HG03439 (cell line): ENCODE data around the gene MPP7.
"Not testable (repeated sequence)": the region's sequence is repeated elsewhere in the genome, so short reads cannot be mapped to it uniquely, and the experiment has no call there.

Experiments
- ATAC-seq: cut with Tn5 transposase; IDR thresholded peaks from one replicate; pipeline ENCODE4 v1.9.1; 2021; ENCODE audit warnings: mild to moderate bottlenecking, moderate library complexity; ENCODE audit not compliant: unreplicated experiment

Gene MPP7

GRCh38 chr10:28302638-28303488 is at the start of gene MPP7:
MPP7 (minus strand) TSS chr10:28303064; CDS start chr10:28238604, 64,460 bp downstream.
- peak; percentile 100 for ATAC-seq

GRCh38 chr10:28349892-28350291 is 47.0 kb upstream of the MPP7 start:
- no peak for ATAC-seq

DNA sequence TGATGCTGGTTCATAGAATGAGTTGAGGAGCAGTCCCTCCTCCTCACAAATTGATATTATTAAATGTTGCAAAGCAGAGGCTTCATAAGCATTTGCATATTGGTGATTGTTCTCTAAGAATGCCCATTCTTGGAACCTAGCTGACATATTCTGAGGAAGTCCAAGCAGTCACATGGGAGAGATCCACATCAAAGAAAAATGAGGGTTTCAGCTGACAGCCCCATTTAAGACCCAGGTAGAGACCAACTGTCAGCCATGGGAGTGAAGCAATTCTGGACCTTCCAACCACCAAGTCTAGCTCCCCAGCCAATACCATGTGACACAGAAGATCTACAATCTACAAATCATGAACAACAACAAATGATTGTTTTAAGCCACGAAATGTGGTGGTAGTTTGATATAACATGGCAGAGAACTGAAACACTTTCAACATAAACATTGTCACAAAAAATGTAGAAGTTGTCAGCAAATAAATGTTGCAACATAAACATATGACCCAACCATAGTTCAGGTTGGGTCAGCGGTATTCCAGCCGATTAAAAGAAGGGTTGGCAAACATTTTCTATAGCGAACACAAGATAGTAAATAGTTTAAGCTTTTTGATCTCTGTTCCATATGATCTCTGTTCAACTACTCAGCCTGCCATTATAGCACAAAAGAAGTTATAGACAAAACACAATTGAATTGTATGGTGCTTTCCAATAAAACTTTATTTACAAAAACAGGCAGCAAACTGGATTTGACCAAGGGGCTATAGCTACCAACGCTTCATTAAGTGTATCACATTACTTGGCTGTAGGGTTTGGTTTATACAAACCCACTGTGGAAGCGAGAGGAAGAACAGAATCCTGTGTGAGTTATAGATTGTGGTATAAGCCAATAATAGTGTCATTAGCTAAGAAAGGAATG is 41.4 kb upstream of the MPP7 start:
- ATAC-seq = no peak

DNA sequence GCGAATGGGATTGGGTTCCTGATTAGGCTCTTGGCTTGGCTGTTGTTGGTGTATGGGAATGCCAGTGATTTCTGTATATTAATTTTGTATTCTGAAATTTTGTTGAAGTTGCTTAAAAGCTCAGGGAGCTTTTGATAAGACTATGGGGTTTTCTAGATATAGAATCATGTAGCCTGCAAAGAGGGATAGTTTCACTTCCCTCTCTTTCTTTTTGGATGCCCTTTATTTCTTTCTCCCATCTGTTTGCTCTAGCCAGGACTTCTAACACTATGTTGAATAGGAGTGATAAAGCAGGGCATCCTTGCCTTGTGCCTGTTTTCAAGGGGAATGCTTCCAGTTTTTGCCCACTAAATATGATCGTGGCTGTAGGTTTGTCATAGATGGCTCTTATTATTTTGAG is 40.4 kb upstream of the MPP7 start:
- no peak for ATAC-seq

- not testable (repeated sequence) for ATAC-seq
These were observed 38.8 kb upstream of the MPP7 start for GRCh38 chr10:28341679-28342078.

DNA sequence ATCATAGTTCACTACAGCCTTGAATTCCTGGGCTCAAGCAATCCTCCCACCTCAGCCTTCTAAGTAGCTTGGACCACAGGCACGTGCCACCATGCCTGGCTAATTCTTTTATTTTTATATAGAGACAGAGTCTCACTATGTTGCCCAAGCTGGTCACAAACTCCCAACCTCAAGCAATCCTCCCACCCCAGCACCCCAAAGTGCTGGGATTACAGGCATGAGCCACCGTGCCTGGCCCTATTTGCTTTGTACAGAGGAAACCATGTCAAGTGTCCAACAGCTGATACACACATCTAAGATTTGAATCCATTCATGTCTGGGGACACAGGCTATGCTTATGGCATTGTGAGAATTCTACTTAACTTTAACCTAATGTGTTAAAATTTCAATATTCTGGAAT is 29.9 kb upstream of the MPP7 start:
- no peak for ATAC-seq

GRCh38 chr10:28331841-28332240 is 29.0 kb upstream of the MPP7 start:
- ATAC-seq = no peak

- no peak for ATAC-seq
These were observed 28.2 kb upstream of the MPP7 start for GRCh38 chr10:28331066-28331465.

- ATAC-seq = no peak
These were observed 25.5 kb upstream of the MPP7 start for GRCh38 chr10:28328346-28328745.

DNA sequence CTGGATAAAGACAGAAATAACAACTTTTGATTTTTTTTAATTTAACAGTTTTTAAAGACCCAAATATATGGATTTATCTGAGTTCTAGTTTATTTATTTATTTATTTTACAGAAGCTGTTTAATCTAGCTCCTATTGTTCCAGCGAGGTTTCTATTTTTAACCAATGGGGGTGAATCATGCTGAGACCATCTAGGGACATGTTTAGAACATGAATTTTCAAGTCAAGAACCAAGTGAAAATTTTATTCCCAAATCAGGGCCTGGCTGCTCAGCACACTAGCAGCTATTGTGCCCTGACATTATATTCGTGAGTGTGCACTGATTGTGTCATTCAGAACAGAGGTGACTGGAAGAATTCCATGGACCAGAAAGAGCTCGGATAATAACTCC is 24.6 kb upstream of the MPP7 start:
- no peak for ATAC-seq

DNA sequence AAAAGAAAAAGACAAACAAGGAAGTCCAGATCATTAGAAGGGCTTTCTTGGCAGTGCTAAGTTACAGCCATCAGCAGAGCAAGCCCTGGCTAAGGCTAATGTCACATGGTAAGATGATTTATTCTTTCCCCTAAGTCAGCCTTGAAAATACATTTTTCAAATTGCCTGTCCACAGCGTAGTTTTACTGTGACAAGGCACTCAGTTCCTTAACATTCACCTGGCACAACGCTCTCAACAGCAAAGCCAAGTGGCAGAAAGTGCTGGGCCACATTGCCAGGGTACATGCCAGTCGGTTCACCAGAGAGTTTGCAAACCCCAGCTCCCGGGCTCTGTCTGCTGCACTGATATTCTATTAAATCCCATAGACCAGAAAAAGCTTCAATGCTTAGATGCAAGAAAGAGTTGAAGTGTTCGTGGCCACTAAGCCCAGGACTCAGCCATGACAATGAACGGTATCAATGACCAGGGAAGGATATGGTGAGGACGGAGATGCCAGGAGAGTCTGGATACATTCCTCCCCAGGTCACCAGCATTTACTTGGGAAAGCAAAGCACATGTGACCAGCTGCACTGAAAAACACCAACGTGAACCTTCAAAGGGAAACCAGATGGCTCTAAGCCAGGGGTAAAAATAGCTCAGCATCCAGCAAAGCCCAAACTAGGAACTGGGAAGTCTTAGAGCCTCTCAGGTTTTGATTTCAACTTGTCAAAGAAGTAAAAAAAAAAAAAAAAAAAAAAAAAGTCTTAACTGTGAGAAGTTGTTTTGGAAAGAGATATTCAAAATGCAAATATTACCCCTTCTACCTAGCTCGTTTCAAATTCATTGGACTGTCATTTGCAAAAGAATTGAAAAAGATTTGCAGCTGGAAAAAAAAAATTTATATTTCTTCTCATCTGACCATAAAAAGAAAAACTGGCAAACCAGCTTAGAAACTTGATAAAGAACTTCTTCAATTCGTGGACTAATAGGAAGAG is 23.9 kb upstream of the MPP7 start:
- no peak for ATAC-seq

- no peak for ATAC-seq
These were observed 17.9 kb upstream of the MPP7 start for GRCh38 chr10:28320799-28321198.

DNA sequence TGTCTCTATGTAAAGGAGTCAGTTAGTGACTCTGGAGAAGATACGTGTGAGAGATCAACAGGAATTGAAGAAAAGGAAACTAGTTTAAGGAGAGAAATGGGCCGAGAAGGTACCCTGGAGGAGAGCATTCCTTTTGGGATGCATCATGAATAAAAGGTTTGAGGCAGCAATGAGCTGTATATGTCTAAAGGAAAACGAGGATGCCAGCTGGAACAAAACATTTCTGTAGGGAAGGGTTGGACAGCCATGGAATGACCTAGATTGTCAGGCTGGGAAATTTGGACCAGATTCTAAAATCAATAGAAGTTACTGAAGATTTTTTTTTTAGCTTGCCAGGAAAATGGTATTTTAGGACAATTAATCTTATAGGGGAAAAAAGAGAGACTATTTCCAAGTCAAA is 17.2 kb upstream of the MPP7 start:
- no peak for ATAC-seq

- not testable (repeated sequence) for ATAC-seq
These were observed 16.2 kb upstream of the MPP7 start for GRCh38 chr10:28319061-28319460.

DNA sequence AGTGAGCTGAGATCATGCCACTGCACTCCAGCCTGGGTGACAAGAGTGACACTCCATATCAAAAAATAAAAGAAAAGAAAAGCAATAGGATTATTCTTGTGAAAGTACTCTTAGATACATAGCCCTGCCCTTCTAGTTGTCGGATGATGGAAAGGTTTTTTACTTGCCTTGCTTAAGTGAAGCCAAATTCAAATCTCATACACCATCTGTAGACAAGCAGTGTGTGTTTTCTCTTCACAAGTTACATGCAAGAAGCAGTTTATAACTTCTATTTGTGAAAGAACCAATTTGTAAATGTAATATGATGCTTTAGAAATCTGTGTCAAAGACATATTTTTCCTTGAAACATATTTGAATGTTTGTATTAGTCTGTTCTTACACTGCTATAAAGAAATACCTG is 15.8 kb upstream of the MPP7 start:
- no peak for ATAC-seq

GRCh38 chr10:28317760-28318159 is 14.9 kb upstream of the MPP7 start:
- ATAC-seq = no peak

DNA sequence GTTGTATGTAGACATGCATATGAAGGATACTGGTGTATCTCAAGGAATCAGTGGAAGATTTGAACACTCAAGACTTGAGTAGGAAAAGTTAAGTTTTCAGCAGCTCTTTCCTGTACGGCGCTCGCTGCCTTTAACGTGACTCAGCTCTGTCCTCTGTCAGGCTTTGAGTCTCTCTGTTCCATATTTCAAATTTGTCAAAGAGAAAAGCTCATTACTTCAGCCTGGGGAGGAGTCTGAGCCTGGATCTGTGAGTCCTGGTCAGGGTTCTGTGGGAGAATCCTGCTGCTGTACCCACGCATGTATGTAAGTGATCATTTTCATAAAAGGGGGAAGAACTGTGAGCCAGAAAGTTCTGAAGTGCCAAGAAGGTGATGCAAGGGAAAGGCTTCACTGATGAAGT is 13.8 kb upstream of the MPP7 start:
- ATAC-seq = no peak

DNA sequence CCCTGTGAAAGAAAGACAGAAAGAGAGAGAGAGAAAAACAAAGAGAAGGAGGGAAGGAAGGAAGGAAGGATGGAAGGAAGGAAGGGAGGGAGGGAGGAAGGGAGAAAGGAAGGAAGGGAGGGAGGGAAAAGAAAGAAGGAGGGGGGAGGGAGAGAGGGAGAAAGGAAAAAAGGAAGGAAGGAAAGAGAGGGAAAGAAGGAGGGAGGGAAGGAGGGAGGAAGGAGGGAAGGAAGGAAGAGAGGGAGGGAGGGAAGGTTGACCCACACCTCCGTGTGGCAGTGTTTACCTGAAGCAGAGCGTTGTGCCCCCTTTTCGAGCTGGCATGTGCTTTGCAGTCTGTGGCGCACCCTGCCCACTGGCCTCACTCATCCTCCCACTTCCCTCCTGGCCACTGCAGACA is 12.3 kb upstream of the MPP7 start:
- ATAC-seq = no peak

DNA sequence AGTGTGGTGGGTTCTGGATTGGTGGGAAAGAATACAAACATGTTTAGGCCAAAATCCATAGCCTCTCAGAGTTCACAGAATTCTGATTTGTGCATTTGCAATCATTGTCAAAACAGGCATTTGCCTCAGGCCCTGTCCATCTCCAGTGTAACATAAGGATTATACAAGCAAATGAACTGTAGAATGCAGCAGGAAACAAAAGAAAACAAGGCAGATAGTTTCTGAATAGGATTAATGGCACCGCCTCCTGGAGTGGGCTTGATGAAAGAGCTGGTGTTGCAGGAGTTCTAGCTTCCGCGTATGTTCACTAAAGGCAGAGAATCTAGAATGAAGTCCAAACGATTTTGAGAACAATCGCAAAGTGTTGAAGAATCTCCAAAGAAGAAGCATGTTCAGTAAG is 11.3 kb upstream of the MPP7 start:
- ATAC-seq = no peak

- no peak for ATAC-seq
These were observed 9.7 kb upstream of the MPP7 start for GRCh38 chr10:28312572-28312971.

GRCh38 chr10:28311104-28311503 is 8.2 kb upstream of the MPP7 start:
- no peak for ATAC-seq
